HG02840 (cell line): ENCODE measurements around the gene SLIT1.

Experiments
- ATAC-seq: cut with Tn5 transposase; IDR thresholded peaks from one replicate; pipeline ENCODE4 v1.9.1; 2021; ENCODE audit warnings: mild to moderate bottlenecking, moderate library complexity, moderate number of reproducible peaks; ENCODE audit not compliant: unreplicated experiment, low FRiP score

Gene SLIT1

DNA sequence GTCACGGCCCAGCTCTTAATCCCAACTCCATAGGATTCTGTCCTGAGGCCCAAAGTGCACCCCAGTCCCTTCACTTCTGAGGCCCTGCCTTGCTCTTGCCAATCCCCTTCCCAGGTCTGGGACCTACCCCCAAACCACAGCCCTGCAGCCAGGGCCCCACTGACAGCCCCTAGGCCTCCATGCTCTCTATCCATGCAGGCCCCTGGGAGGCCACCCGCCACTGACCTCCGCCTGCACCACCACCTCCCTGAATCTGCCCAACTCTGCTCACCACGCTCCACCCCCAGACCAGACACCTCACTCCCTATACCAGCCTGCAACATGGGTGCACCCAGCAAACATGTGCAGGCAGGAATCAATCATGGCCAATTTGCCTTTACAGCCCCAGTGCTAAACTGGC is 10.2 kb downstream of the SLIT1 start:
- ATAC-seq, result no peak

DNA sequence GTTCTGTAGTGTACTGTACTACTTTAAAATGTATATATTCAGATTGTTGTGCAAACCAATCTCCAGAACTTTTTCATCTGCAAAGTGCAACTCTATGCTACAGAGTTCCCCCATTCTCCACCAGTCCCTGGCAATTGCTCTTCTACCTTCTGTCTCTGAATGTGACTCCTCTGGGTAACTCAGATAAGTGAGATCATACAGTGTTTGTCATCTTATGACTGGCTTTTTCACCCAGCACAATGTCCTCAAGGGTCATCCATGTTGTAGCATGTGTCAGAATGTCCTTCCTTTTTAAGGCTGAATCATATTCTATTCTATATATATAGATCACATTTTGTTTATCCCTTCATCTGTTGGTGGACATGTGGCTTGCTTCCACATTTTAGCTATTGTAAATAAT is 10.8 kb downstream of the SLIT1 start:
- no peak for ATAC-seq

DNA sequence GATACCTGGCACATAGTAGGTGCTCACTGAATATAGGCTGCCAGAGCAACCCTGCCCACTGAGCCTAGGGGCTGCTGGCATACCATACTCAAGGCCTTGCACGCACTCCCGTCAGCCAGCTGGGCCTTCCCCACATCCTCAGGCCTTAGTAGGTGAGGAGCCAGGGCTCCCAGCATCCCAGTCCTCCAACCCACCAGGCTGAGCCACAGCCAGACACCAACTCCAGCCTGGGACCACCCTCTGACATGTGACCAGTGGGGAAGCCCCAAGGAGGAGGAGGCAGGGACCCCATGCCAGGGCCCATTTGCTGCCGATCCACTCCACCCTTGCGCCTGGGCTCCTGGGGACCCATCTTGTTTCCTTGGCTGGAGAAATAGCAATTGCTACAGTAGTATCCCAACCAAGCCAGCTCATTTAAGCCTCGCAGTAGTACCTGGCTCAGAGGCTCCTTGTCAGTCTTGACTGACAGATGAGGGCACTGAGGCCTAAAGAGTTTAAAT is 11.4 kb downstream of the SLIT1 start:
- no peak for ATAC-seq

DNA sequence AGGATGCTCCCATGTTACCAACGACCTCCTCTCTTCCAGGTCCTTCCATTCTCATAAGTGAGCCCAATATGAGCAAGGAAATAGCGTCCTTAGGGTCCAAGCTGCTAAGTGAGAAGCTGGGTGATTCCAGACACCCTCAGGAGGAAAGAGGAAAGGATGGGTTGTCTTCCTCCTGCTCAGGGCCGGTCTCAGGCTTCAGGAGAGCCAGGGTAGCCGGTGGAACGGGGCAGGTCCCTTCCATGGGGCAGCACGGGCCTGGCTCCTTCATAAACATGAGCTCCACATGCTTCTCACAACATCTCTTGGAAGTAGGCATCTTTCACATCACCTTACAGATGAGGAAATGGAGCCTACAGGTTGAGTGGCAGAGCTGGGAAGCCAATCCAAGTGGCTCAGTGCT is 12.7 kb downstream of the SLIT1 start:
- ATAC-seq, result no peak

DNA sequence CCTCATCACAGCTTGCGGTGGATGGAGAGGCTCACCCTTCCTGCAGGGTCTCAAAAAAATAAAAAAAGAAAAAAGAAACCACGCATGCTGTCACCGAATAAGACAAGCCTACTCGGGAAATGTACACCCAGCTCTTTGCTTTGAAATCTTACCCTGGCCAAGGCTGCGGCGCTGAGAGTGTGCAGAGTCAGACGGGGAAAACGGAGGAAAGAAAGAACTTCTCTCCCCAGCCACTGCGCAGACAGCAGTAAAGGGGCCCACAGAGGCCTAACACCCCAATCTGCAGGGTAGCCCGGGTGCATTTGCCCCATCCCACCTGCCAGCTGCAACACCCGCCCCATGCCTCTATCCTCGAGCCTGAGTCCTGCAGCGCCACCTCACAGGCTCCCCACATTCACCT is 14.8 kb downstream of the SLIT1 start:
- no peak for ATAC-seq

DNA sequence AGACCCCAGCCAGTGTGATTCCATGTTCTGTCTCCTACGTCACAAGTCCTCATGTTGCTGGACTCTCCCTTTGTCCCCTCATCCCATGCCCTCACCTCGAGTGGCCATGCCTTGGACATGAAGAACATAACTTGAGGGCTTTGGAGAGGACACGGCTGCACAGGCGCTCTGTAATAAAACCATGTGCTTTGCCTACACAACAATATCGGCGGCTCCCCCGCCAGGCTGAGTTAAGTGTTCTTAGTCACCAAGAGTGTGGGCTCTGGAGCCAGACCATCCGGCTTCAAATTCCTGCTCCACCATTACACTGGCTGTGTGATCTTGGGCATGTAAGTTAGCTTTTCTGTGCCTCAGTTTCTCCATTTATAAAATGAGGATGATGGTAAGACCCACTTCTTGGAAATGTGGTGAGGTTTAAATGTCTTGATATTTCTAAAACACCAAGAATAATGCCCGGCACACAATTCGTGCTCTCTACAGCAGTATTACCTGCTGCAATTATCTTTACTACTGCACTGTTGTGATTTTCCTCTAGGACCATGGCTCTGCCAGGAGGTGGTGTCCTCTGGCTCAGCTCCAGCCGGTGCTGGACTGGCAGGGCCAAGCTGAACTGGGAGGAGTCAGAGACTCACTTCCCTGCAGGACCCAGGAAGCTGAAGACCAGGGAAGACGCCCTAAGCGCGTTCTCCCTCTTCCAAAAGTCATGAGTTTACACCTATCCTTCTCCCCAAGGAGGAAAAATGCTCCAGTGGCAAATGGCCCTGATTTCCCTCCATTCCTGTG is 15.7 kb downstream of the SLIT1 start:
- no peak for ATAC-seq

DNA sequence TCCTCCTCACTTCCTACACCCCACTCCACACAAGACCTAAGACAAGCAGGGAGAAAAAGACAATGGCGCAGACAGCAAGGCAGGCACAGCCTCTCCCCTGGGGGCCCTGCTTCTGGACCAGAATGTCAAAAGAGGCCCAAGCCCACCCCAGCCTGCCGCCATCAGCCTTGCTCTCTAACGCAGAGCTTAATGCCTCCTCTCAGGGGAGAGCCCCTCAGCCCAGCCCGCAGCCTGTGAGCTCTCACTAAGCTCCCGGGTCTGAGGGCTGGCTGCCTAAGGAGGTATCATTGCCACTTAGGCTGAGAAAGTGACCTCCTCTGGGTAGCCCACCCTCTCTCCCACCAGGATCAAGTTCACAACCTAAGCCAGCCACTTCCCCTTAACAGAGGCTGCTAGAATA is 16.7 kb downstream of the SLIT1 start:
- no peak for ATAC-seq

DNA sequence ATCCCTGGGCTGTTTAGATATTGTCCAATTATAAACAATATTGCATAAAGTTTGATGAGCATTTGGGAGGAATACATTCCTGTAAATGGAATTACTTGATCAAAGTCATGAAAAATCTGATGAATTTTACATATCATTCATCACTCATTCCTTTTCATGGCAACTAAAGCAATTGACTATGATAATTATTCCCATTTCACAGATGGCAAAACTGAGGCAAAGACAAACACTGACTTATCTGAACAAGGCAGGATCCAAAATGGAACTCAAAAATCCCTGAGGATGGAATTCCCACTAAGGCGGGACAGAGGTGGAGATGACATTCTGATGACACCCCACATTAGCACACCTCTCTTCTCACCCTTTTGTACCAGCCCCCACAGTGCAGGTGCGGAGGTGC is 17.1 kb downstream of the SLIT1 start:
- ATAC-seq, result no peak

DNA sequence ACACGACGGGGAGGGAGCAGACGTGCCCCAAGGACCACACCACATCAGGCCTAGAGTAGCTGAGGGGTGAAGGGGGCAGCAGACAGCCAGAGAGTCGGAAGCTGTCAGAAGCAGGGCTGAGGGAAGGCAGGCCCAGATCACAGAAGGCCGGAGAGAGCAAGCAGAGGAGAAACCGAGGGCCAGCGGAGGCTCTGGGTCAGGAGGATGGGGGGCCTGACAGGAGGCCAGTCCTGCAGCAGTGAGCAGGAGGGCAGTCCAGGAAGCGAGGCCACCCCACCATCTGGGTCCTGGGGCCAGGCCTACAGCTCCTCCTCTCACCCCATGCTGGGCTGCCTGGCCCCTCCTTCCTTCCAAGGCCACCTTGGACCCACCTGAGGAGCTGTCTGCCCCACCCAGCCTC is 20.3 kb downstream of the SLIT1 start:
- no peak for ATAC-seq

DNA sequence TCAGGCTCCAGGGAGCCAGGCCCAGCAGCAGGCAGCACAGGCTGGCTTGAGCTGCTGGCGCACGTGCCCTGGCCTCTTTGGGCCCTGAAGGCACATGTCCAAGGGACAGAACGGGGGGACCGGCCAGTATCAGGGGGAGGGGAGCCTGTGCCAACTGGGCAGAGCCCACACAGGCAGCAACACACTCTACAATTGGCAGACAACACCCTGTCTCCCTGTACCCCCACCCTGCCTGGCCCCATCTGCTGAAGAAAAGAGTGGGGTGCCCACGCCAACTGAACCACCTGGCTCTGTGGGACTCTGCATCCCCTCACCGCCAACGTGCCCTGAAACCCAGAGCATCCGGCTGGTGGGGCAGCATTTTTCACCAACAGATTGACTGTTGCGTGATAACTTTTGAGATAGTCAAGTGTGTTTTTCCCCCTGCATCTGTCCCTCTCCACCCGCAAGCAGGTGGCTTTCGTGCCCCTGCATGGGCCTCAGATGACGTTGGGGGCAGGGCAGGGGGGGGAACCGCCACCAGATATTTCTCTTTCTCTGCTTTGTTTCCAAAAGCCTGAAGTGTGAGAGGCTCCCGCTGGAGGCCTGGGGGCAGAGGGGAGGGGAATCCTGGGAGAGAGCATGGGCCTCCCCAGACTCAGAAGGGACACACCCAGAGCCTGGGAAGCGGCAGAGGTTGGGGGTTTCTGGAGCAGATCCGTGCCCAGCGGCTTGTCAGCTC is 21.8 kb downstream of the SLIT1 start:
- ATAC-seq, result no peak

DNA sequence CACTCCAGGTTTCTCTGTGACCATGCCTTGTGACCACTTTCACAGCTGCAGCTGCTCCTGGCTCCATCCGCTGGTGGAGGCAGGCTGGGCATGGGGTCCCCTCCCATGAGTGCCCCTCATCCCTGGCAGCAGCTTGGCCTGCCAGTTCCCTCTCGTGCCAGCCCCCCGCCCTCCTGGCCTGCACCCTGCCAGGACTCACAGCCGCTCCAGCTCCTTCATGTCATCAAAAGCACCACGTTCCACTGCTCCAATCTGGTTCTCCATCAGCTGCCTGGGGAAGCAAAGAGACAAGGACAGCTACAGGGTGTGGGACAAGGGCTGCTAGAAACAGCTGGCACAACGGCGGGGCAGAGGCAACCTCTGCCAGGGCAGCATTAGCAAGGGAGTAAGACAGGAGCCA is 22.6 kb downstream of the SLIT1 start:
- ATAC-seq, result no peak

DNA sequence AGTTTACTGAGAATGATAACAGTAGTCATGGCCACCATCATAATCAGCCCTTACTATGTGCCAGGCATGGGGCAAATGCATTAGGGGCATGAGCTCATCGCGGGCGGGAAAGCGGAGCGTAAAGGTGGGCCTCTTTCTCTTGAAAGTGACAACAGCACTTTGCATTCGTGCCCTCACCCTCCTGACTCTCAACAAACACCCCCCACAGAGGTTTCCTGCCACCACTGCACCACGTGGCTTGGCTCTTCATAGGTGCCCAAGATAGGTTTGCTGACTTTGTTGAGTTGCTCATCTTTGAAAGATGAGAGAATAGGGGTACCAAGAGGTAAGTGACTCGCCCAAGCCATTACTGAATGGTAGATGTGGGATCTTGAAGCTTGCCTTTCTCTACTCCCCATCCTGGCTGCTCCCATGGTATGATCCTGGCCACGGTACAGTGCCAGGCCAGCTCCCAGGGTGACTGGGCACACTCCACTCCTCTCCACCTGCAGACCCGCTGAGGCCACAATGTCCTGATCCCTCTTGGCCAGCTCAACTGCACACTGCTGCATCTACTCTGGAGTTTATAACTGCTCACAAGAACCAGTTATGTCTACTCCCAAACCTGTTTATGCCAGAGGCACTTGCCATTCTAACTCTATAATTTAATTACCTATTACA is 26.0 kb downstream of the SLIT1 start:
- no peak for ATAC-seq

DNA sequence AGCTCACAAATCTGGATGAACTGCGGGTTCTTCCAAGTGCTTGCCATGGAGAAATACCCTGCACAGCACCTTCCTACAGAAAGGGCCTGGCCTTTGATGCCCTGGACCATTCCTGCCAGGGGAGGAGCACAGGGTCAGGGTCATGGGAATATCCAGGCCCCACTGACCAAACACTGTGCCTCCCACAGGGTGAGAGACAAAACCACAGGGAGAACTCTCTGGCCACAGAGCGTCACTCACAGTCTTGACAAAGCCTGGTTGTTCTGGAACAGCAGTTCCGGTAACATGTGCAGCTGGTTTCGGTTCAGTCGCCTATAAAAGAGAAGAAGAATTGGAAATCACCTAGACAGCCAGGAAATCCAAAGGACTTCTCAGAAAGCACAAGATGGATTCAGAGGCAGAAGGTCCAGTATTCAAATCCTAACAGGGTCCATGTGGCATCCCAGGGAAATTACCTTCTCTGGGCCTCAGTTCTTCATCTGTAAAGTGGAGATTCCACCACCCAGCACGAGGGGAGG is 28.1 kb downstream of the SLIT1 start:
- ATAC-seq, result no peak

DNA sequence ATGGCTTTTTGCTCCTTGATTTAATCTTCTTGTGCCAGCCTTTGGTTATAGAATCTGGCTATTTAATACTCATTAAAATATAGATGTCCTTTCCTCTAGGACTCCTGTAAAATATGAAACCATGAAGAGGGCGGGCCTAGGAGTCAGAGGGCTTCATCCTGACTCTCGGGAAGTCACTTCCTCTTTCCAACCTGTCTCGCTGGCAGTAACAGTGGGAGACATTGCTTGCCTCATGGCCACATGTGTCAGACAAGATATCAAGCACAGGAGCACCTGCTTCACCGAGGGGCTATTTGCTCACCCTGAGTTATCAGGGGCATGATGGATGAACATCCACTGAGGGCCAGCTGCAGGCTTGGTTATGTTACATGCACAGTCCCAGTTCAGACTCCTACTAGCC is 31.0 kb downstream of the SLIT1 start:
- ATAC-seq, result no peak

DNA sequence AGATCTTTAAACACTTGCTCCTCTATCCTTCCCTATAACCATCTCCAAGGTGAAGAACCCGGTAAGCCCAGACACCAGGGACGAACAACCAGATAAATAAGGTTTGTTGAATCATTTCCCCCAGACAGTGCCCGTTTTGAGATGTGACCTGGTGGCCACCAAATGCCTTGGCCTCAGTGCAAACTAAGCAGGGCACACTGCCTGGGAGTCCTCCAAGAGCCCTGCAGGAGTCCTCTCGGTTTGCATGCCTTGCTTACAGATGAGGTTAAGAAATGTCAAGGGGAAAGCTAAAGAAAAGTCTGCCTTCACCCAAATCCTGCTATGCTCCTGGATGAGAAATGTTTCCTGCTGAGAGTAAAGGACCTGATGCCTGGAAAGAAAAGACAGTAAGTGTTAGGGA is 31.6 kb downstream of the SLIT1 start:
- ATAC-seq, result no peak

DNA sequence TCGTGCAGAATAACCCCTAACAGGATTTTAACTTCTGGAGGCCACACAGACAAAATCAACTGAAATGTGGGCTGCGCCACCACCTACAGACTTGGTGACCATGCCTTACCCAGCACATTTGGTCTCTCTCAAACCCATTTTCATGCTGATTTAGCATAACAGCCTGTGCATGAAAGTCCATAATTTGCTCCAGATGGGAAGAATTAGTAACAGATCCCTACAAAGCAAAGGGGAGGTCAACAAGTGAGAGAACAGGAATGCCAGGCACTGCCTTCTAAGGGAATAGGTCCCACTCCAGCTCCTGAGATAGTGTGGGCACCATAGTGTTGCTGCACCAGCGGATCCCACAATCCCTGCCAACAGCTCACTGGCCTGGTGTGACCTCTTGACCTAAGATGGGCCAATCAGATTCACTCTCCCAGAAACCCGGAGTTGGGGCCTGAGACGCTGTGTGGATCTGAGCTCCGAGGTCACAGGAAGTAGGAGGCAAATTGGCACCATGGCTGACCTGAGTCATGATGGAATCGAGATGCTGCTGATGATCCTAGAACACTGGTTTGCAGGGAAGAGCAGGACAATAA is 32.4 kb downstream of the SLIT1 start:
- ATAC-seq, result no peak

DNA sequence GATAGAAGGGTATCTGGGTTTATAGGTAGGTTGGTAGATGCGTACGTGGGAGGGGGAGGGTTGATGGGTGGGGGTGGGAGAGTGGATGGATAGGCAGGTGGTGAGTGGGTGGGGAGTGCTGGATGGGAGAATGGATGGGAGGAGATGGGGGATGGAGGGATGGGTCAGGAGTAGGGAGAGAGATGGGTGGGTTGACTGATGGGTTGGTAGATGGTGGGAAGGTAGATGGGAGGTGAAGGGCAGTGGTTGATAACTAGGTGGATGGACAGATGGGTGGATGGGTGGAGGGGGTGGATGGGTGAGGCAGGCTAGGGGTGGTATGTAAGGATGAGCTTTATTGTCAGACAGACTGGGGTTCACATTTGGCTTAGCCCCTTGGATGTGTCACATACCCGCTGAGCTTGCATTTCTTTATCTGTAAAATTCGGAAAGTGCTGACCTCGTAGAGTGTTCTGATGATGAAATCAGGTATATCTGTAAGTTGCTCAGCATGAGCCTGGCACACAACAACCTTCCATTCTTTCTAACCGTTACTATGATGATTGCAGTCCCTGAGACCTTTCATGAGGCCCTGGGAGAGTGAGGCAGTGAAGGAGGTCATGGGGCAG is 34.3 kb downstream of the SLIT1 start:
- ATAC-seq, result no peak

DNA sequence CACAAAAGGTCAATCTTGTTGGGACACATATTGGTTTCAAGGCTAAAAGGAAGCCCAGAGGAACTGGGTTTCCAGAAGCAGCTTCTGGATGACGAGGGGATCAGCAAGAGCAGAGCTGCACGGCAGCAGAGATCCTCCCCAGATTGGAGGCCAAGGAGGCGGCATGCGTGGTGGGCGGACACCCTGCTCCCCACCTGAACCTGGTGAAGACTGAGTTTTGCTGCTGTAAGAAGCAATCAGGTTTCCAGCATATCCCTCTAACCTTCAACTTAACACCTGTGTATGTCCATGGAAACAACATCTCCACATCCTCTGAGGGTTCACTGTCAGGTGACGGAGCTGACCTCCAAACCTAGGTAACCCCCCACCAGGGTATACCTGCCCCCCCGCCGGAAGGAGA is 35.1 kb downstream of the SLIT1 start:
- ATAC-seq, result no peak

DNA sequence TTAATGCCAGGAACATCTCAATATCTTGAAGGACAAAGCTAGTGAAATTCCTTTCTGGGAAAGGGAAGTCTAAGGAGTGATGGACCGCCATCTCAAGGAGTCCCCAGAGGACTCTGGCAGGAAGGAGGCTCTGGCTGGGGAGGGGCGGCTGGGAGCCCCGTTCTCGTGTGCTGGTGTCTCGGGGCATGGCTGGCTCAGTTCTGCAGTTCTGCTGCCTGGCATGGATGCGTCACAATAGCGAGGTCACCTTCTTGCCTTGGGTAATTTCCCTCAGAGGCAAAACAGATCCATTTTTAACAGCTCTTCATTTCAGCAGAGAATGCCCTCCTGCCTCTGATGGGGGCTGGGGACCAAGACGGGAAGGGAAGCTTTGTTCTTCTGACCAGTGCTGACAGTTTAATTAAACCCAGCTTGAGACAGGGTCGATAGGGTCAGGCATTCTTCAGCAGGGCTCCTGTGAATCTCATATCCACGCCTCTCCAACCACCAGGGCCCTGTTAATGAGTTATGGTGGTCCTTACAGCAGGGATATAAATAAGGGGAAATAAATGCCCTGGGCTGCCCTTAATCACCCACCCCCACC is 35.7 kb downstream of the SLIT1 start:
- no peak for ATAC-seq

DNA sequence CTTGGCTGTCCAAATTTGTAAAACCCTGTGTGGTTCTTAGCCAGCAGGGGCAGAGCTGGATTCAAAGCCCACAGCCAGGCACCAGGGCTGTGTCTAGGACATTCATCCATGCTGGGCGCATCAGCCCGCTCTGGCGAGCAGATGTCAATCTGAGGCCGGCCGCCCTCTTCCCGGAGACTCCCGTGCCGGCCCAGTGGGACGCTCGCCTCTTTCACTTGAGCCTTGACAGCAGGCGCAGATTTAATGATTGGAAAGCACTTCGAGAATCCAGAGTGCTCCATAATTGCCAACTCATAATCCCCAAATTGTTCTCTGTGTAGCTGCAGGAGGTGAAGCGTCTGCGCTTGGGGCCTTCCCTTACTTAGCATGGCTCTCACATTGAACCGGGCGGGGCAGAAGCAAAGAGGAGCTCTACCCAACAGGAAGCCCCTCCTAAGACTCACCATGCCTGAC is 36.7 kb downstream of the SLIT1 start:
- ATAC-seq, result no peak
